PC-9 (cell line): Measurements from ENCODE around the gene U2AF1. TPM values are rescaled to one million over a fixed set of nuclear protein-coding genes. Genes with fewer than 3 reads are reported as not detected.
"Not testable (repeated sequence)": the region's sequence is repeated elsewhere in the genome, so short reads cannot be mapped to it uniquely, and the experiment has no call there.

ENCODE experiments used
- BruUV-seq: library from RNA; stranded (reverse); fragments of 400-500 nt; replicated peaks from 2 replicates; lab custom pipeline; 2021; lab: Mats Ljungman, UMichigan
- CTCF ChIA-PET: fragments of 300-600 bp; sonication (Branson Sonifier 250); formaldehyde crosslinking; loops from one replicate; lab custom pipeline; 2022; ENCODE audit warnings: antibody characterized with exemption; lab: Charles Lee
- POLR2A ChIA-PET: fragments of 300-600 bp; sonication (Branson Sonifier 250); formaldehyde crosslinking; loops from one replicate; lab custom pipeline; 2022; ENCODE audit warnings: antibody characterized with exemption; ENCODE audit not compliant: unreplicated experiment; lab: Charles Lee
- DNase-seq, 2 experiments: peaks; one replicate each; pipeline versions ENCODE4 v3.0.0 to v3.0.0-alpha.2; 2015 to 2022; ENCODE audit warnings: mixed read lengths in 1 of 2
- H2AFZ ChIP-seq: fragments of 200-600 bp; sonication (generic); 2 replicates; pipeline ENCODE4 v1.8.1; 2017; ENCODE audit warnings: antibody characterized with exemption
- H3F3A ChIP-seq: fragments of 200-600 bp; sonication (generic); 2 replicates; pipeline ENCODE4 v1.8.1; 2017; ENCODE audit warnings: antibody characterized with exemption, mild to moderate bottlenecking, low read depth; ENCODE audit not compliant: insufficient read depth
- H3K27ac ChIP-seq: fragments of 200-600 bp; sonication (generic); 2 replicates; pipeline ENCODE4 v1.6.1; 2016; ENCODE audit warnings: mixed run types
- H3K27me3 ChIP-seq: fragments of 200-600 bp; sonication (generic); 2 replicates; pipeline ENCODE4 v1.6.1; 2016; ENCODE audit warnings: low read depth, mixed run types; ENCODE audit not compliant: insufficient read depth
- H3K36me3 ChIP-seq: fragments of 200-600 bp; sonication (generic); 2 replicates; pipeline ENCODE4 v1.6.1; 2016; ENCODE audit warnings: low read depth, mixed run types
- H3K4me1 ChIP-seq: fragments of 200-600 bp; sonication (generic); replicated peaks from 2 replicates; pipeline ENCODE4 v1.6.1; 2016; ENCODE audit warnings: mixed run types; ENCODE audit not compliant: insufficient read depth
- H3K4me2 ChIP-seq: fragments of 200-600 bp; sonication (generic); 2 replicates; pipeline ENCODE4 v1.6.1; 2017; ENCODE audit warnings: mixed run types
- H3K4me3 ChIP-seq: fragments of 200-600 bp; sonication (generic); 2 replicates; pipeline ENCODE4 v1.6.1; 2016; ENCODE audit warnings: mixed run types
- H3K79me2 ChIP-seq: fragments of 200-600 bp; sonication (generic); 2 replicates; pipeline ENCODE4 v1.6.1; 2017; ENCODE audit warnings: low read depth, mixed run types
- H3K9me2 ChIP-seq: fragments of 200-600 bp; sonication (generic); 2 replicates; pipeline ENCODE4 v1.8.1; 2017; ENCODE audit warnings: mild to moderate bottlenecking; ENCODE audit not compliant: insufficient read depth
- H3K9me3 ChIP-seq: fragments of 200-600 bp; sonication (generic); 2 replicates; pipeline ENCODE4 v1.8.1; 2016; ENCODE audit warnings: low read depth; ENCODE audit not compliant: insufficient read depth
- H4K20me1 ChIP-seq: fragments of 200-600 bp; sonication (generic); 2 replicates; pipeline ENCODE4 v1.8.1; 2017; ENCODE audit not compliant: insufficient read depth
- intact Hi-C: fragments of 100-400 bp; cut with micrococcal nuclease; formaldehyde crosslinking; loops from one replicate; pipeline ENCODE4 v1.10.0; 2022; ENCODE audit not compliant: unreplicated experiment
- total RNA-seq: library from RNA; stranded (reverse); gene quantifications from 2 replicates; pipeline ENCODE4 v1.2.3, GENCODE V29; 2021

U2AF1 gene
- total RNA-seq, 1 experiment from 2014 or later = 48.8 TPM

DNA sequence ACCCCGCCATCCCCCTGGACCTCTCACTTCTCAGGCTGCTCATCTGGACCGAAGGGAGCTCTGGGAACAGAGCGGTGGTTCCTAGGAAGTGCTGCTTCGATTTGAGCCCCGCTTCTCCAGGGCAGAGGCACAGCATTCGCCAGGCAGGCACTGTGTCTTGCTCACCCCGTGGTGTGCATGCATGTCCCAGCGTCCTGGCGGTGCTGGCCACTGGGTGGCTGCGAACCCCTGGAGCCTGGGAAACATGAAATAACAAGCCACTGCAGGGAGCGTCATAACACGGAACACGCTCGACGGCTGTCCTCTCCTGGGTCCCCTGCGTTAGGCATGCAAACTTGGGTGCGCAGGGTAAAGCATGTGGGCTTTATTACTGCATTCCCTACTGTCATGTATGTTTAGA is 17.9 kb downstream of the U2AF1 start:
- H3K4me3 ChIP-seq, H2AFZ ChIP-seq, H3K9me2 ChIP-seq, DNase-seq, H3K4me2 ChIP-seq, H3K9me3 ChIP-seq, POLR2A ChIA-PET, H4K20me1 ChIP-seq, H3K36me3 ChIP-seq, H3F3A ChIP-seq, H3K27me3 ChIP-seq, H3K4me1 ChIP-seq, H3K27ac ChIP-seq, H3K79me2 ChIP-seq, intact Hi-C loops: not testable (repeated sequence)
- BruUV-seq = TSS peak; percentile 15
- CTCF ChIA-PET = interaction anchor here (0.7 kb wide), 1 partner anchor 437 kb away, joined by 3 read pairs; no protein-coding TSS in a partner anchor

DNA sequence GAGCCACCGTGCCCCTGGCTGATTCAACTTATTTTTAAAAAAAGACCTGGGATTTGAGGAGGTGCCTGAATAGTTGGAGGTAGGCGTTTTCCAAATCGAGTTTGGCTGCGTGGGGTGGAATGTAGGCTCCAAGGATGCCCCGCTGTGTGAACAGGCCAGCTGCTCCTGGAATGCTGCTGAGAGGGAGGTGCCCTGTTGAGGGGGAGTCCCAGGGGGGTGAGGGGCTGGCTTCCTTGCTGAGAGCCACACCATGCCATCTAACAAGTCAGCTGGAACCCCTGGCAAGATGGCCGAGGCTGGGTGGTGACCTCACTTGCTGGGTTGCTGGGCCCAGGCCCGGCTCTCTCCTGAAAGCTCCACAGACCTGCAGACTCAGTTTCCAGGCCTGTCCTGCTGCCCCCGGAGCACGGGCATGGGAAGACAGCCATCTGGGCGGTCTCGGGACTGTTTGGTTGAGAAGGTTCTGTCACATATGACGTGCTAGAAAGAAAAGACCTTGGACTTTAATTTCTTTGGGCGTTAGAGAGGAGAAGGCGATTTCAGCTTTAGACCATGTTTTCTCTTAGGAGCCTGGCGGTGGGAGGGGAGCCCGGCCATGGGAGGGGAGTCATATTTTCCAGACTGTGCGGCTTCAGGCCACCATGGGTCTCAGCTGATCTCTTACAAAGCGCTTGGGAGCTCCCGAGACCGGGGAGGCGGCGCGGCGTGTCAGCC is 24.6 kb downstream of the U2AF1 start:
- H3K9me2 ChIP-seq, H4K20me1 ChIP-seq, H3K27ac ChIP-seq, intact Hi-C loops, H3K79me2 ChIP-seq, H3K36me3 ChIP-seq, H3K9me3 ChIP-seq, H3K4me1 ChIP-seq, DNase-seq, H3K4me3 ChIP-seq, H2AFZ ChIP-seq, H3K27me3 ChIP-seq, H3F3A ChIP-seq, BruUV-seq, H3K4me2 ChIP-seq, POLR2A ChIA-PET, CTCF ChIA-PET: not testable (repeated sequence)

DNA sequence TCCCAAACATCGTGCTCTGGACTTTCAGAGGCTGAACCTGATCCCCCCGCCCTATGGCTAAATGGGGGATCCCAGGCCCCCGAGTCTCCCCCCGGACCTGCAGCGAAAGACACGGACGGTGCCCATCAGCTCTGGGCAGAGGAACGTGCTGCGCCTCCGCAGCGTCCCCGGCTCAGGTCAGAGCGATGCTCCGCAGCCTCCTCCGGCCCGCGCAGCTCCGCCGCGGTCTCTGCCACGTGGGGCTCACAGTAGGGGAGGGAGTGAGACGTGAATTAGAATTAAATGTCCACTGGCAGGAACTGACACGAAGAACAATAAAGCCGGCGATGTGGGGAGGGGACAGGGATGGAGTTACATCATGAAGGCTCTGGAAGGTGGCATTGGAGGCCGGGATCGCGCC is 30.7 kb downstream of the U2AF1 start:
- H3K79me2 ChIP-seq, DNase-seq, H3K9me3 ChIP-seq, BruUV-seq, H3K9me2 ChIP-seq, H3K27me3 ChIP-seq, H4K20me1 ChIP-seq, H3K36me3 ChIP-seq, H3F3A ChIP-seq, H3K4me3 ChIP-seq, H2AFZ ChIP-seq, intact Hi-C loops, POLR2A ChIA-PET, CTCF ChIA-PET, H3K4me2 ChIP-seq, H3K4me1 ChIP-seq, H3K27ac ChIP-seq: not testable (repeated sequence)

GRCh38 chr21:43076023-43076637 is 31.2 kb downstream of the U2AF1 start:
- POLR2A ChIA-PET, H3K4me3 ChIP-seq, DNase-seq, H3F3A ChIP-seq, intact Hi-C loops, H3K9me2 ChIP-seq, H3K36me3 ChIP-seq, H3K4me1 ChIP-seq, CTCF ChIA-PET, H3K9me3 ChIP-seq, H2AFZ ChIP-seq, BruUV-seq, H3K4me2 ChIP-seq, H3K27ac ChIP-seq, H3K79me2 ChIP-seq, H3K27me3 ChIP-seq, H4K20me1 ChIP-seq: not testable (repeated sequence)

DNA sequence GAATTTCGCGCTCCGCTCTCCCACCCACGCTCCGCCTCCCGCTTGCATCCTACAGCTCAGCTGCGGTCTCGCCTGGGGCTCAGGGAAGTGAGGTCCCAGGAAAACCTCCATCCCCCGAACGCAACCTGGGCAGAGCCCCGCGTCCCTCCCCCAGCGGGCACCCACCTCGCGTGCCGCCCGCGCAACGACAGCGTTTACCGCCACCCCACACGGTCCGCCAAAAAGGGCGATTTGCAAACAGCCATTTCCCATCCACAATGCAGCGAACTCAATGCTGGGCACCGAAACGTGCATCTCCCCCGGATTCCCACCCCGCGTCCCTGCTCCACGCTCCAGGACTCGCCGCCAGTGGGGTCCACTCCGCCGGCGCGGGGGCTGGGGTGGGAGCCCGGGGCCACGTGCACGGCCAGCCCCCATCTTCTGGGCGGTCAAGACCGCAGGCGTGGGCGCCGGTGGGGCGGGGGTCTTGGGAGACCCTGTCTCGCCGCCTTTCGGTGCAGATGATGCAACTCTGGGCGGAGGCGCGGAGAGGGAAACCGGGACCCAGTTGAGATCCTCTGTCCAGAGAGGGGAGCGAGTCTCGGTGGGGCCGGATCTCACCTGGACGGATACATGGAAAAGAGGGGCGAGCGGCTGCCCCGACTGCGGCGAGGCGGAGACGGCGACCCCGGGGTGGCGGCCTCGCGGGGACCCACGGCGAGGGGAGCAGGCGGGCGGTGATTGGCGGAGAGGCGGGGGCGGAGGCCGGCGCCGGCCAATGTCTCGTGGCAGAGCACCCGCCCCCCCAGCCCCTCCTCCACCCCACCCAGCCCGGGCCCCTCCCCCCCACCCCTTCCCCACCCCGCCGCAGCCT is 32.0 kb downstream of the U2AF1 start, which contains the start of gene CBS:
TSS of gene CBS (minus strand) at position 666 of the 853 bp plus-strand sequence. CDS start 3,642 bp downstream, outside the sequence.
- CTCF ChIA-PET, H3F3A ChIP-seq, H3K9me3 ChIP-seq, POLR2A ChIA-PET, H3K9me2 ChIP-seq, H2AFZ ChIP-seq, H3K27me3 ChIP-seq, H3K4me2 ChIP-seq, H3K4me3 ChIP-seq, H3K4me1 ChIP-seq, DNase-seq, H4K20me1 ChIP-seq, intact Hi-C loops, H3K36me3 ChIP-seq, H3K79me2 ChIP-seq, H3K27ac ChIP-seq: not testable (repeated sequence)
- TSS peak; percentile 39 for BruUV-seq

- H4K20me1 ChIP-seq, BruUV-seq, H3K27ac ChIP-seq, H3K4me1 ChIP-seq, H3K27me3 ChIP-seq, CTCF ChIA-PET, H3K4me2 ChIP-seq, intact Hi-C loops, POLR2A ChIA-PET, H3K79me2 ChIP-seq, H3F3A ChIP-seq, DNase-seq, H3K9me2 ChIP-seq, H2AFZ ChIP-seq, H3K9me3 ChIP-seq, H3K4me3 ChIP-seq, H3K36me3 ChIP-seq: not testable (repeated sequence)
Measured at GRCh38 chr21:43074401-43075169, 32.8 kb downstream of the U2AF1 start.
